GM12801 (cell line): ENCODE results near the gene LRFN3.

Experiments
- TF ChIP-seq, protein P1 (sequence below): IDR thresholded peaks from one replicate; pipeline ENCODE4 v1.5.1; 2011; ENCODE audit warnings: control low read depth; ENCODE audit not compliant: insufficient read length; ENCODE audit errors: extremely low read depth

LRFN3 gene

GRCh38 chr19:35986664-35987570 lies 50.7 kb downstream of the LRFN3 start:
- TF ChIP-seq, protein P1, sequence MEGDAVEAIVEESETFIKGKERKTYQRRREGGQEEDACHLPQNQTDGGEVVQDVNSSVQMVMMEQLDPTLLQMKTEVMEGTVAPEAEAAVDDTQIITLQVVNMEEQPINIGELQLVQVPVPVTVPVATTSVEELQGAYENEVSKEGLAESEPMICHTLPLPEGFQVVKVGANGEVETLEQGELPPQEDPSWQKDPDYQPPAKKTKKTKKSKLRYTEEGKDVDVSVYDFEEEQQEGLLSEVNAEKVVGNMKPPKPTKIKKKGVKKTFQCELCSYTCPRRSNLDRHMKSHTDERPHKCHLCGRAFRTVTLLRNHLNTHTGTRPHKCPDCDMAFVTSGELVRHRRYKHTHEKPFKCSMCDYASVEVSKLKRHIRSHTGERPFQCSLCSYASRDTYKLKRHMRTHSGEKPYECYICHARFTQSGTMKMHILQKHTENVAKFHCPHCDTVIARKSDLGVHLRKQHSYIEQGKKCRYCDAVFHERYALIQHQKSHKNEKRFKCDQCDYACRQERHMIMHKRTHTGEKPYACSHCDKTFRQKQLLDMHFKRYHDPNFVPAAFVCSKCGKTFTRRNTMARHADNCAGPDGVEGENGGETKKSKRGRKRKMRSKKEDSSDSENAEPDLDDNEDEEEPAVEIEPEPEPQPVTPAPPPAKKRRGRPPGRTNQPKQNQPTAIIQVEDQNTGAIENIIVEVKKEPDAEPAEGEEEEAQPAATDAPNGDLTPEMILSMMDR: no peak

DNA sequence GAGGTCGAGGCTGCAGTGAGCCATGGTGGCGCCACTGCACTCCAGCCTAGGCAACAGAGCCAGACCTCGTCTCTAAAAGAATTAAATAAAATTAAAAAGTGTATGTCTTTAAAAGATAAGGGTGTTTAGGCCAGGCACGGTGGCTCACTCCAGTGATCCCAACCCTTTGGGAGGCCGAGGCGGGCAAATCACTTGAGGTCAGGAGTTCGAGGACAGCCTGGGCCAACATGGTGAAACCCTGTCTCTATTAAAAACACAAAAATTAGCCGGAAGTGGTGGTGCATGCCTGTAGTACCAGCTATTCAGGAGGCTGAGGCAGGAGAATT lies 51.4 kb downstream of the LRFN3 start:
- TF ChIP-seq, protein P1: no peak

GRCh38 chr19:35988824-35989223 lies 52.6 kb downstream of the LRFN3 start:
- TF ChIP-seq, protein P1: no peak

DNA sequence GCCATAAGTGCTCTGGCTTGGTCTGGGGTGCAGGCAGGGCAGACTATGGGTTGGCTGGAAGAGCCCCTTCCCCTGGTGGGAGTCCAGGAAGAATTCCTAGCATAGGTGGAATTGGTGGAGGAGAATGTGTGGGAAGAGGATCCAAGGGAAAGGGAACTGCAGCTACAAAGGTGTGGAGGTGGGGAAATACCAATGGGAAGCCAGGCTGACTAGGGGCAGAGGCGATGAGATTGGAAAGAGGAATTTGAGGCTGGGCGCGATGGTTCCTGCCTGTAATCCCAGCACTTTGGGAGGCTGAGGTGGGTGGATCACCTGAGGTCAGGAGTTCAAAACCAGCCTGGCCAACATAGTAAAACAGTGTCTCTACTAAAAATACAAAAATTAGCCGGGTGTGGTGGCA lies 54.0 kb downstream of the LRFN3 start:
- TF ChIP-seq, protein P1: no peak

GRCh38 chr19:35990771-35991730 lies 54.9 kb downstream of the LRFN3 start:
- TF ChIP-seq, protein P1: no peak

GRCh38 chr19:35991731-35992450 lies 55.7 kb downstream of the LRFN3 start:
- TF ChIP-seq, protein P1: no peak
